Progenitor cell of endocrine pancreas (in vitro differentiated cells): ENCODE data around the gene ACAD11. TPM values are rescaled to one million over a fixed set of nuclear protein-coding genes. Genes with fewer than 3 reads are reported as not detected.
"Not testable (repeated sequence)": the region's sequence is repeated elsewhere in the genome, so short reads cannot be mapped to it uniquely, and the experiment has no call there.

Experiments
- DNase-seq: peaks from one replicate; pipeline ENCODE4 v3.0.0; 2021; ENCODE audit warnings: low spot score; ENCODE audit not compliant: unreplicated experiment
- H3K27ac Mint-ChIP-seq: 2 replicates; pipeline ENCODE4 v1.8.0; 2021; ENCODE audit warnings: mild to moderate bottlenecking, moderate library complexity, mixed read lengths
- H3K27me3 Mint-ChIP-seq: 2 replicates; pipeline ENCODE4 v1.8.0; 2021; ENCODE audit warnings: mixed read lengths
- H3K36me3 Mint-ChIP-seq: 2 replicates; pipeline ENCODE4 v1.8.0; 2022; ENCODE audit warnings: mixed read lengths; ENCODE audit not compliant: insufficient read depth
- H3K4me1 Mint-ChIP-seq: 2 replicates; pipeline ENCODE4 v1.8.0; 2021; ENCODE audit warnings: low read depth, mixed read lengths
- H3K4me3 Mint-ChIP-seq: 2 replicates; pipeline ENCODE4 v1.8.0; 2021; ENCODE audit warnings: low read depth, mild to moderate bottlenecking, moderate library complexity, mixed read lengths
- H3K9me3 Mint-ChIP-seq: 2 replicates; pipeline ENCODE4 v1.8.0; 2021; ENCODE audit warnings: low read depth, mixed read lengths
- total RNA-seq: library from RNA; stranded (reverse); gene quantifications from 2 replicates; pipeline ENCODE4 v1.2.1, GENCODE V29; 2021
- TF ChIP-seq, protein P1 (sequence below): fragments of 200-600 bp; sonication (generic); IDR thresholded peaks from one replicate; pipeline ENCODE4 v1.5.0; 2021; ENCODE audit warnings: antibody characterized with exemption, mild to moderate bottlenecking; ENCODE audit not compliant: unreplicated experiment

ACAD11 gene
- total RNA-seq, 1 donor from 2014 or later: 14.2 TPM

GRCh38 chr3:132623646-132624045 is 36.0 kb downstream of the ACAD11 start:
- TF ChIP-seq, protein P1, sequence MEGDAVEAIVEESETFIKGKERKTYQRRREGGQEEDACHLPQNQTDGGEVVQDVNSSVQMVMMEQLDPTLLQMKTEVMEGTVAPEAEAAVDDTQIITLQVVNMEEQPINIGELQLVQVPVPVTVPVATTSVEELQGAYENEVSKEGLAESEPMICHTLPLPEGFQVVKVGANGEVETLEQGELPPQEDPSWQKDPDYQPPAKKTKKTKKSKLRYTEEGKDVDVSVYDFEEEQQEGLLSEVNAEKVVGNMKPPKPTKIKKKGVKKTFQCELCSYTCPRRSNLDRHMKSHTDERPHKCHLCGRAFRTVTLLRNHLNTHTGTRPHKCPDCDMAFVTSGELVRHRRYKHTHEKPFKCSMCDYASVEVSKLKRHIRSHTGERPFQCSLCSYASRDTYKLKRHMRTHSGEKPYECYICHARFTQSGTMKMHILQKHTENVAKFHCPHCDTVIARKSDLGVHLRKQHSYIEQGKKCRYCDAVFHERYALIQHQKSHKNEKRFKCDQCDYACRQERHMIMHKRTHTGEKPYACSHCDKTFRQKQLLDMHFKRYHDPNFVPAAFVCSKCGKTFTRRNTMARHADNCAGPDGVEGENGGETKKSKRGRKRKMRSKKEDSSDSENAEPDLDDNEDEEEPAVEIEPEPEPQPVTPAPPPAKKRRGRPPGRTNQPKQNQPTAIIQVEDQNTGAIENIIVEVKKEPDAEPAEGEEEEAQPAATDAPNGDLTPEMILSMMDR: no peak
- Mint-ChIP-seq H3K4me1 (no peaks in the 10 kb centered on the region), H3K27me3 (no peaks in the 10 kb centered on the region), H3K36me3 (peaks cover 9% of the 10 kb centered on the region), H3K27ac (no peak overlapping the region), H3K9me3 (no peaks in the 10 kb centered on the region), H3K4me3 (no peak overlapping the region)
- DNase-seq: no peak

GRCh38 chr3:132622761-132623160 is 36.8 kb downstream of the ACAD11 start:
- TF ChIP-seq, protein P1: no peak
- Mint-ChIP-seq H3K4me3 (no peak overlapping the region), H3K27ac (no peak overlapping the region), H3K9me3 (no peaks in the 10 kb centered on the region), H3K4me1 (no peaks in the 10 kb centered on the region), H3K27me3 (no peaks in the 10 kb centered on the region), H3K36me3 (peaks cover 7% of the 10 kb centered on the region)
- no peak for DNase-seq

GRCh38 chr3:132622148-132622547 is 37.5 kb downstream of the ACAD11 start:
- Mint-ChIP-seq H3K4me3 (no peak overlapping the region), H3K4me1 (no peaks in the 10 kb centered on the region), H3K27me3 (no peaks in the 10 kb centered on the region), H3K27ac (no peak overlapping the region), H3K36me3 (peaks cover 5% of the 10 kb centered on the region), H3K9me3 (no peaks in the 10 kb centered on the region)
- DNase-seq: no peak
- TF ChIP-seq, protein P1: no peak

- Mint-ChIP-seq H3K36me3 (peaks cover 17% of the 10 kb centered on the region), H3K27ac (no peak overlapping the region), H3K4me1 (no peaks in the 10 kb centered on the region), H3K9me3 (peaks cover 8% of the 10 kb centered on the region), H3K4me3 (no peak overlapping the region), H3K27me3 (no peaks in the 10 kb centered on the region)
- TF ChIP-seq, protein P1: no peak
- no peak for DNase-seq
Measured at GRCh38 chr3:132616780-132617179, 42.8 kb downstream of the ACAD11 start.

DNA sequence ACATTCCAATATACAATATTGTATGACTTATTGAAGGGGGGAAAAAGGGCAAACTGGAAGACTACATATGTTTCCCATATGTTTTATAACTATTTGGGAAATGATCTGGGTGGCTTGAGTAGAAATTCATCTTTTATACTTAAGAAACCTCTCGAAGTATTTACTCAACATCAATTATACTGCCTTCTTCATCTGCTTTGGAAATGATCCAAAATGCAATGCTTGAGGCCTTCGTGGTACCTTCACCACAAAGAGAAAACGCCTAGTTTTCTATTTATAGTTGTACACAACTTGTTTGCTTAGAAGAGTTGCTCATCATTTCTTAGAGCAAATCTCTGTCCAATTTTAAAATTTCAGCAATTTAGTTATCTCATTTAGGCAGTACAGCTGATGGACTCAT is 43.7 kb downstream of the ACAD11 start:
- TF ChIP-seq, protein P1: no peak
- Mint-ChIP-seq H3K36me3 (peaks cover 21% of the 10 kb centered on the region), H3K27ac (no peak overlapping the region), H3K4me1 (no peaks in the 10 kb centered on the region), H3K9me3 (peaks cover 12% of the 10 kb centered on the region), H3K27me3 (no peaks in the 10 kb centered on the region), H3K4me3 (no peak overlapping the region)
- no peak for DNase-seq

DNA sequence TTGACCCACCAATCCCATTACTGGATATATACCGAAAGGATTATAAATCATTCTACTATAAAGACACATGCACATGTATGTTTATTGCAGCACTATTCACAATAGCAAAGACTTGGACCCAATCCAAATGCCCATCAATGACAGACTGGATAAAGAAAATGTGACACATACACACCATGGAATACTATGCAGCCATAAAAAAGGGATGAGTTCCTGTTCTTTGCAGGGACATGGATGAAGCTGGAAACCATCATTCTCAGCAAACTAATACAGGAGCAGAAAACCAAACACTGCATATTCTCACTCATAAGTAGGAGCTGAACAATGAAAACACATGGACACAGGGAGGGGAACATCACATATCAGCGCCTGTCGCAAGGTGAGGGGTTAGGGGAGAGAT is 44.3 kb downstream of the ACAD11 start:
- H3K4me3 Mint-ChIP-seq, H3K27ac Mint-ChIP-seq, DNase-seq, H3K27me3 Mint-ChIP-seq, H3K4me1 Mint-ChIP-seq: not testable (repeated sequence)
- Mint-ChIP-seq H3K9me3 (peaks cover 12% of the 10 kb centered on the region), H3K36me3 (peaks cover 17% of the 10 kb centered on the region)

DNA sequence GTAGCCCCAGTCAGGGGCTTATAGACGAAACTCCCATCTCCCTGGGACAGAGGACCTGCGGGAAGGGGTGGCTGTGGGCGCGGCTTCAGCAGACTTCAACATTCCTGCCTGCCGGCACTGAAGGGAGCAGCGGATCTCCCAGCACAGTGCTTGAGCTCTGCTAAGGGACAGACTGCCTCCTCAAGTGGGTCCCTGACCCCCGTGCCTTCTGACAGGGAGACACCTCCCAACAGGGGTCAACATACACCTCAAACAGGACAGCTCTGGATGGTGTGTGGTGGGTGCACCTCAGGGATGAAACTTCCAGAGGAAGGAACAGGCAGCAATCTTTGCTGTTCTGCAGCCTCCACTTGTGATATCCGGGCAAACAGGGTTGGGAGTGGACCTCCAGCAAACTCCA is 53.0 kb downstream of the ACAD11 start:
- not testable (repeated sequence) for H3K27me3 Mint-ChIP-seq, H3K4me3 Mint-ChIP-seq, H3K27ac Mint-ChIP-seq, DNase-seq, H3K4me1 Mint-ChIP-seq
- peaks cover 24% of the 10 kb centered on the region for H3K36me3 Mint-ChIP-seq
- H3K9me3 Mint-ChIP-seq: peaks cover 21% of the 10 kb centered on the region
